HL-60/S4 (cell line): Measurements from ENCODE around the gene SCG3.

Source experiments
- in situ Hi-C: fragments of 300-500 bp; cut with MboI; formaldehyde crosslinking; loops from 2 replicates; pipeline ENCODE4 v1.14.3; 2022; ENCODE audit warnings: low sequenced_read_pairs

The SCG3 gene

GRCh38 chr15:51755790-51756189 lies 74.5 kb downstream of the SCG3 start:
- in situ Hi-C loops, result no loop called here

GRCh38 chr15:51756482-51756881 lies 75.2 kb downstream of the SCG3 start:
- in situ Hi-C loops, result no loop called here

- in situ Hi-C loops, result no loop called here
Observed at GRCh38 chr15:51757450-51757849, 76.1 kb downstream of the SCG3 start.

DNA sequence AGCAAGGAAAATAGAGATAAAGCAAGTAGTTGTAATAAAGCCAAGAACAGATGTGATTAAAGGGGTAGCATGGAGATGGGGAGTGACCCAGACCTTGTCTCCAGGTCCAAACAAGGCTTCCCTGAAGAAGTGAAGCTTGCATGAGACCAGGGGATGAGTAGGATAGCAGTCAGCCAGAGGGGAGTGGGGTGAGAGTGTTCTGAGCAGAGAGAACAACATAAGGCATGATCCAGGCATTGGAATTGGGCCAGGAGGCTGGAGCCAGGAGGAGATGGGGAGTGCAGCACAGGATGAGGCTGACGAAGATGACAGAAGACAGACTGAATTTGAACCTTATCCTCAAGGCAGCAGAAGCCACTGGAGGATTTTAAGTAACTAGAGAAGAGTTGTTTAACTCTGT lies 77.3 kb downstream of the SCG3 start:
- in situ Hi-C loops, result no loop called here

GRCh38 chr15:51759557-51760070 lies 78.3 kb downstream of the SCG3 start:
- in situ Hi-C loops, result no loop called here

GRCh38 chr15:51760805-51761204 lies 79.5 kb downstream of the SCG3 start:
- in situ Hi-C loops, result no loop called here

DNA sequence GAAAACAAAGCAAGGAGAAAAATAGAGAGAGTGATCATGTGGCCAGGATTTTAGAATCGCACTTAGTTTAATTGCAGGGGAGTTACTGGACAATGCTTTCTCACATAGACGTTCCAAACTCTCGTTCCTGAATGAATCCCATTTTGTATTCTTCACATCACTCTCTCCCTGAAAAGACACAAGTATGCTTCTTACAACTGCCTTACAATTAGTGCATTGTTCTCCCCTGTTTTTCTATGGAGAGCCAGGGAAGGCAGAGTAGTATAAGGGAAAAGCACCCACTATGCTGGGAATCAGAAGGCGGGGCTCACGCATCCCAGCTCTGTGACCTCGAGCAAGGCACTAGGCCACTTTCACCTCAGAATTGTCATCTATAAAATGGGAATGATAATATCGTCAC lies 84.4 kb downstream of the SCG3 start:
- in situ Hi-C loops, result no loop called here

DNA sequence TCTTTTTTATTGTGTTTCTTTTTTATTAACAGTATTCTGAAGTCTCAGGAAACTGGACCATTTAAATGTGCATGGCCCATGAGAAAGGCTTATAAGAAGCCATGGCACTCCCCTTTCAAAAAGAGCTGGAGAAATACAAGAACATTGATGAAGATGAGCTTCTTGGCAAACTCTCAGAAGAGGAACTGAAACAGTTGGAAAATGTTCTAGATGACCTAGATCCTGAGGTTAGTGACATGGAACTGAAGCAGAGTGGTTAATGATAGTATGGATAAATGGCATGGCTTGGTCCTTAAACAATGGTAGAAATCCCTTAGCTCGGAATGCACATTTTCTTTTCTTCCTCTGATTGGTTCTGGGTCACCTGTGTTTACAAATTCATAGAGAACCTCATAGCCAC lies 85.0 kb downstream of the SCG3 start:
- in situ Hi-C loops, result no loop called here

DNA sequence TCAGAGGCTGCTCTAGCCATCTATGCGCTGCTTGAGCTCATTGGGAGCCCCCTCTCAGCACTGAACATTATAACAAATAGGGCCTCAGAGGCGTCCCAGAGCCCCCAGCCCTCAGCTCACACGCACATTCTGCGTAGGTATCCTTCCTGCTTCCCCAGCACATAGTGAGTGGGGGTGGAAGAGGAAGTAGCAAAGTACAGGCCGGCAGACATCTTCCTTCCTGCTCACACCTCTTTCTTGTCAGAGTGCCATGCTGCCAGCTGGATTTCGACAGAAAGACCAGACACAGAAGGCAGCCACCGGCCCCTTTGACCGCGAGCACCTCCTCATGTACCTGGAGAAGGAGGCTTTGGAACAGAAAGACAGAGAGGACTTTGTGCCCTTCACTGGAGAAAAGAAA lies 86.7 kb downstream of the SCG3 start:
- in situ Hi-C loops, result no loop called here
